GM18498 (cell line): ENCODE results near the gene TSPAN18.

Source experiments
- ATAC-seq: cut with Tn5 transposase; IDR thresholded peaks from one replicate; pipeline ENCODE4 v1.9.1; 2021; ENCODE audit warnings: mild to moderate bottlenecking, moderate library complexity; ENCODE audit not compliant: unreplicated experiment

The TSPAN18 gene

GRCh38 chr11:44817207-44817949 is 90.6 kb downstream of the TSPAN18 start:
- no peak for ATAC-seq

DNA sequence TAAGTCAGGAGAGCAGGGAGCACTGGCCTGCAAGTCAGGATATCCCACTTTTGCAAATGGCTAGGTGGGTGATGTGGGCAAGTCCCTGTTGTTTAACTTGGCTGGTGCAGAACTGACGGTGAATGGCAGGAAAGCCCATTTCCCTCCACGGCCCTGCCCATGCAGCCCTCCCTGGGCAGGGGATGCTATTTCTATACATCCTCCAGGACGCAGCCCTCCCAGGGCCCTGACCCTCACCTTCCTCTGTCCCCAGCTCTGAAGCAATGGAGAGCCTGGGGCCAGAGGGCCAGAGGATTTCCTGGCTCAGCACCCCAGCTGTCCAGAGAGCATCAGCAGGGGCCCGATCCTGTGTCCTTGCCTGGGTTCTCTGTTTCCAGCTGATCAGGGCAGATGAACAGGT is 91.3 kb downstream of the TSPAN18 start:
- ATAC-seq: no peak

- ATAC-seq: no peak
These were observed 92.6 kb downstream of the TSPAN18 start for GRCh38 chr11:44819346-44819745.

GRCh38 chr11:44822369-44822768 is 95.6 kb downstream of the TSPAN18 start:
- no peak for ATAC-seq

DNA sequence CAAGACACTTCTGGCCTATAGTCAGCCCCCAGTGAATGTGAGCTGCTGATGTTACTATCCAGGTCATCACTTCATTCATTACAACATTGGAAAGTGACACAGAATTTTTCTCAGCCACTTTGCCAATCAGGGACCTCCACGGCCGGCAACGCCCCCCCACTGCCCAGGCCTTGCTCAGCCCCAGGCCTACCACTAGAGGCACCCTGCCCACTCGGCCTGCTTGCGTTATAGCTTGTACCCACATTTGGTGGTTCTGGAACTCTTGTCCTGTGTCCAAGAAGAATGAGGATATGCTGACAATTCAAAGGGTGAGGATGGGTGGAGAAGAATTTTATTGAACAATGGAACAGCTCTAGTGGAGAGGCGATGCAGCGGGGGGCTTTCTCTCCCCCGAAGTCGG is 96.2 kb downstream of the TSPAN18 start:
- no peak for ATAC-seq

DNA sequence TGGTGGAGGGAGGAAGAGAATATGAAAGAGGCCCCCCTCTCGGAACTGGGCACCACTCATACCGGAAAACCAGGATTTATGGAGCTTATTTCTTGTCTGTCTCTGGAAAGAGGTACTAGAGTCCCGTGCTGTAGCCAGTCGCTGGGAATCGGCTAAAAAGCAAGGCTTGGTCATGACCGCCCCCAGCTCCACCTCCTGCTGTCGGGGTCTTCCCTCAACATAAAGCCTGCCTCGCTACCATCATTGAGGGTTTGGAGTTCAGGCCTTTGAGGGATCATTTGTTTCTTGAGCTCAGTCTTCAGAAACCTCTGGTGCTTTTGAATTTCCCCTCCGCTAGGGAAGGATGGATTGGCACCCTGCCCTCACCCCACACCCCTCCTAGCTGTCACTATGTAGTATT is 97.1 kb downstream of the TSPAN18 start:
- no peak for ATAC-seq

DNA sequence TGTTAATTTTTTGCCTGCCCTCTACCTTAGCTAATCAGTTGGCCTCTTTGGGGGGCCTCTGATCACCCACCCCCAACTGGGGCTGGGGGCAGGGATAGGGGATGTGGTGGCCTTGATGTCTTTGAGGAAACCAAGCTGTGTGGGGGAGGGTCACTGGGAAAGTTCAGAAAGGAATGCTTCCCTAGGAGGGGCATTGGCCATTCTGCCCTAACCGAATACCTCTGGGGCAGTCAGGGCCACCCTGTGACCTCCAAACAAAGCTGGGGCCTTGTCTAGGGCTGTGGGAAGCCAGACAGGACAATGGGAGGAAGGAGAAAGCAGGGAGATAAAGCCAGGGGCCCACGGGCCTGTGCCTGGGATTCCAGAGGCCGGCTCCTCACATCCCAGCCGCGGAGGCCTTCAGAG is 97.5 kb downstream of the TSPAN18 start:
- no peak for ATAC-seq

DNA sequence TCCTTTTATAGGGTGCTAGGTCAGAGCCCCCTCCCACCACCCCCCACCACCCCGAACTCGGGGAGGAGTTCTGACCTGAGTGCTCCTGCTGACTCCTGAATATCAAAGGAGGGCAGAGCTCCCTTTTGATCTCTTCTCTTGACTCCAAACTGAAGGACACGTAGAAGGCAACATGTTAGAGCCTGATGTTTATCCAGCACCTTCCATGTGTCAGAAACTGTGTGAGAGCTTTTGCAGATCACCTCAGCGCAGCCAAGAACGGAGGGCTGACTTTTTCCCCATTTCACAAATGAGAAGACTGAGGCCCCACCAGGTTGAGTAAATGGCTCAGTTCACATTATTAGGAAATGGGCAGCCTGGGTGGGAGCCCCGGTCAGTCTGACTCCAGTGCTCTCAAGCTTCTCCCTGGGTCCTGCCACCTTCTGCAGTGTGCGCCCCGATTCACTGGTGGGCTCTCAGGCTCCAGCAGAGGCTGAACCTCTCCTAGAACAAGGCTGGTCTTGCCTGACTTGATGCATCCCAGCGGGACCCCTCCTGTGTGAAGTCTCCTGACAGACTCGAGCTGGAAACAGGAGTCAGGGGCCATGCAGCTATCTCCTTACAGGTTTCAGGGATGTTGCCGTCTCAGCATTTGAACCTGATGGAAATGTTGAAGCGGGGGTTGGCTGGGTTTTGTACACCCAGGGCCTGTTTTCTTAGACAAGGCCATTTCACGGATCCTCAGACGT is 98.5 kb downstream of the TSPAN18 start:
- no peak for ATAC-seq

DNA sequence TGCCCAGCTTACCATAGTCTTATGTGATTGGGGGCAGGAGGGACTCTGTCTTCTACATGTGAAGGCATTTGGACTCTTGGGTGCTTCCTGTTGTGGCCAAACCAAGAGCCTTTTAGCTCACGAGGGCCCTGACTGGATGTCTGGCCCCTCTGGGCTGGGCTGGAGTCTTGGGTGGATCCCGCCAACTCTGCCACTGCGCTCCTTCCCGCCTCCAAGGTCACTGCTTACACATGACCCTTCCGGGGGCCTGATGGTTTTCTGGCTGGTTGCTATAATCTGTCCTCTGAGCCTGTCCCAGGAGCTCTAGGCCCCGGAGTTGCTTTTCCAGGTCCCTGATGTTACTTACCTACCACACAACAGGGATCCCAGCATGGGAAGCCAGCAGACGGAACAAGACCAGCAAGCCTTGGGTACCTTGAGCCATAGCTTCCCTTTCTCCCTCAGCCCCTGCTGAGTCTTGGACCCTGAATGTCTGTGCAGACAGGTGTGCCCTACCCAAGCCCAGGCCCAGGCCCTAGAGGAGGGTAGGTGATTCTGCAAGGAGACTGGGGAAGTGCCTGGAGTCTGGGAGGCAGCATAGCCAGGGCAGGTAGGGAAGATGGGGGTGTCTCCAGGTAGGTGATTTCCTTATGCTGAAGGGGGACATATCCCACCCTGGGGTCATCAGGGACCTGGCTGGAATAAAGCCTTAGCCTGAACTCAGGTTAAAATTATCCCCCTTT is 100.3 kb downstream of the TSPAN18 start:
- ATAC-seq: no peak

GRCh38 chr11:44828296-44828695 is 101.5 kb downstream of the TSPAN18 start:
- no peak for ATAC-seq

DNA sequence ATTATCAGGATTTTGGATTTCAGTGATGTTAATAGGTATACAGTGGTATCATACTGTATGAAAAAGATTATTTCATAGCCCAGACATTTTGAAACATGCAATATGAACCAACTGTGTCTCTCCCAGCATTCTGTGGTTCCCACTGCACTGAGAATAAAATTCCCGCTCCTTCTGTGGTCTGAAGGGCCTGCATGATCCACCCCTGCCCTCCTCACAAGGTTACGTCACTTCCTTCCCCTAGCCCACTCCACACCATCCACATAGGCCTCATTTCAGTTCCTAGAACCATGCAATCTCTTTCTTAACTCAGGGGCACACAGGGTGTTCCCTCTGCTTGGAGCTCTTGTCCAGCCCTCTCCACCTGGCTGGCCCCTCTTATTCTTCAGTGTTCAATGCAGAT is 103.1 kb downstream of the TSPAN18 start:
- no peak for ATAC-seq

DNA sequence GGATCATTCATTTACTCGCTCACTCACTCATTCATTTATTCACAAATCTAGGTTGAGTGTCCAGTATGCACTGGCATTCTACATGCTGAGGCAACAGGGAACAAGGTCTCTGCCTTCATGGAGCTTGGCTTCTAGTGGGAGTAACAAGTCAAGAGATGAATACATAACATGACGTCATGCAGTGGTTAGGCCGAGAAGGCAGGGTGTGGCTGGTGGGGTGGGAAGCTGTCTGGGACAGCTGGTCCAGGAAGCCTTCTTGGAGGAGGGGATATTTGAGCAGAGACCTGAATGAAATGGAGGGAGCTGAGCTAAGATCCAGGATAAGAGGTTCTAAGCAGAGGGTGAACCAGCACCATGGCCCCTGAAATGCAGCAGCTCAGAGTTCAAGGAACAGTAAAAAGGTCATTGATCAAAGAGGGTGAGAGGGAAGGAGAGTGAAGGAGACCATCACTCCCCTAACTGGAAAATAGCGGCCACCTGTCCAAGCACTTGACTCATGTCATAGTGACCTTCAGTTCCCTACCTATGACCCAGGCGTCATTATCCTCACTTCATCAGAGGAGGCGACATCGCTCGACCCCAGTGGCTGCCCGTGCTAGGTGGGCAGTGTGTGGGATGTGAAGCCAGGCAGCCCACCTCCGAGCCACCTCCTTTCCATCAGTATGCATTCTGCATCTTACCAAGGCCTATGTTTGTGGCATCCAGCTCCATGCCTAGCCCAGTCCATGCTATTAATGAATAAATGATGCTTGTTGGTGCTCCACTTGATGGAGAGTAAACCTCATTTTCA is 105.0 kb downstream of the TSPAN18 start:
- no peak for ATAC-seq

DNA sequence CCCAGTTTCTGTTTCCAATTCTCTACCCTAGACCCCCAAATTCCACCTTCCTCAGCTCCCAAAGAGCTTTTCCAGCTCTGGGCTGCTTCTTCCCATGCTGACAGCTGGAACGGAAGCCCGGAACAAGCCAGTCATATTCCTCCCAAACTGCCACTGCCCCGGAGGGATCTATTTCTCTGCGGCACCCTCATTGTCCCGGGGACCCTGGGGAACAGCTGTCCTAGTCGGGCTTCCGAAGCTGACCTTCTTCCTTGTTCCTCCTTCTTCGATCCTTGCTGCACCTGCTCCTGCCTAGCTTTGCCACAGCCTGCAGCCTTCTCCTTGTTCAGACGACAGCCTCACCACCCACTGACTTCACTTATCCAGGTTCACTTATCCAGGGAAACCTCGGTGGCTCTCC is 105.7 kb downstream of the TSPAN18 start:
- ATAC-seq: no peak

DNA sequence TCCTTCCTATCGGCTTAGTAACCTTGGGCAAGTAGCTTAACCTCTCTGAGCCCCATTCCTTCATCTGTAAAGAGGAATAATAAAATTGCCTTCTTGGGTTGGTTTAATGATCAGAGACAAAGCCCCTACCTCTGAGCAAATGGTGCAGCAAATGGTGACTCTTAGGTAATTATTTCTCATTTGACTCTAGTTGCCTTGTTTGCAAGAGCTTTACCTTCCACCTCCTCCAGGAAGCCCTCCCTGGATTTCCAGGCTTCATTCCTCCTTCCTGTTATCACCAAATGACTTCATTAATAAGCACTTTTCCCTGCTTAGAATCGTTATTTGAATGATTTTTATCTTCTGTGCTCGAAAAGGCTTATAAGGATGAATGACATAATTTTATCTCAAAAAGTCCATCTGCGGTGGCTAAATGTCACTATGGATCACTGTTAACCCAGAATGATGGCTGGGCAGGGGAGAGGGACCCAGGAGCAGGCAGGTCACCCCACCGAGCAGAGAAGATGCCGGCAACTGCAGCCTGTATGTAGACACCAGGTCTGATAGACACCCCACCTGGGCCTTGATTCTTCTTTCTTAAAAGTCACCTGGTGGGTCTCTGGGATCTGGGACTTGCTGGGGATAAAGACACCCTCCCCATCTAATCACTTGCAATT is 106.6 kb downstream of the TSPAN18 start:
- no peak for ATAC-seq

- ATAC-seq: no peak
These were observed 107.2 kb downstream of the TSPAN18 start for GRCh38 chr11:44833877-44834452.

DNA sequence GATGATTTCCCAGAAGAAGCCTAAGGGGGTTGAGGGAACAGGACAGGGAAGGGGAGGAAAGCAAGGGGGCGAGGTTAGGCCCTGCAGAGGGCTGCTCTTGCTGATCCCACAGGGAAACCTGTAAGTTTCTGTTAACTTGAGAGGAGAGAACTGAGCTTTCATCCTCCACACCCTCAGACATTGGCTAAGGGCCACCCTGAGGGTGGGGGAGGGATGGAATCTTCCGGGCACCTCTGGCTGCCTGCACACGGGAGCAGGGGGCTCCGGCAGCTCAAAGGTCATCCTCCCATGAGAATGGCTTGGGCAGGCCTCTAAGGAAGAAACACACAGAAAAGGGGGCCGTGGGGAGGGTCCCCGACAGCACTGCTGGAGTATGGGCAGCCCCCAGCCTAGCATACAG is 108.1 kb downstream of the TSPAN18 start:
- ATAC-seq: no peak

- no peak for ATAC-seq
These were observed 108.5 kb downstream of the TSPAN18 start for GRCh38 chr11:44835296-44835695.

DNA sequence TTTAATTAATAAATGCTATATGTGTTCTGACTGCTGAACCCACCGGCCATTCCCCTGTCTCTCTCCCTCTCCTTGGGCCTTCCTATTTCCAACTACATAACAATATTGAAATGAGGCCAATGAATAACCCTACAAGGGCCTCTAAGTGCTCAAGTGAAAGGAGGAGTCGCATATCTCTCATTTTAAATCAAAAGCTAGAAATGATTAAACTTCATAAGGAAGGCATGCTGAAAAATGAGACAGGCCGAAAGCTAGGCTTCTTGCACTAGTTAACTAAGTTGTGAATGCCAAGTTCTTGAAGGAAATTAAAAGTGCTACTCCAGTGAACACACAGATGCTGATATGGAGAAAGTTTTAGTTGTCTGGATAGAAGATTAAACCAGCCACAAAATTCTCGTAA is 109.2 kb downstream of the TSPAN18 start:
- ATAC-seq: no peak

DNA sequence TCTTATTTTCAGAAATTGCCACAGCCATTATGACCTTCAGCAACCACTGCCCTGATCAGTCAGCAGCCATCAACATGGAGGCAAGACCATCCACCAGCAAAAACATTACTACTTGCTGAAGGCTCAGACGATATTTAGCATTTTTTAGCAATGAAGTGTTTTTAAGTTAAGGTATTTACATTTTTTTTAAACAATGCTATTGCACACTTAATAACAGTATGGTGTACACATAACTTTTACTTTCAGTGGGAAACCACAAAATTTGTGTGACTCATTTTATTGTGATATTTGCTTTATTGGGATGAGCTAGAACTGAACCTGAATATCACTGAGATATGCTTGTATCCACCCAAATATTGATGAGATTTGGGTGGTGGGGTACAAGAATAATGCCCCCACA is 110.9 kb downstream of the TSPAN18 start:
- ATAC-seq: no peak

- no peak for ATAC-seq
These were observed 112.8 kb downstream of the TSPAN18 start for GRCh38 chr11:44839458-44840084.
